Stimulated activated CD4-positive, alpha-beta T cell treated with anti-CD3 and anti-CD28 coated beads, Interleukin-15, amount 100 ng/mL, for 1 hour (primary cell): ENCODE measurements around the gene ADORA2B.

Source experiments
- DNase-seq, 2 donors: peaks; one replicate each; pipeline ENCODE4 v3.0.0-alpha.2; 2020; ENCODE audit warnings: low read depth in 1 of 2, low spot score in 1 of 2

Gene ADORA2B

GRCh38 chr17:15952916-15953790 is 8.2 kb downstream of the ADORA2B start:
- no peak for DNase-seq

- DNase-seq, result no peak
Observed at GRCh38 chr17:15954222-15954621, 9.3 kb downstream of the ADORA2B start.

GRCh38 chr17:15955793-15956541 is 11.0 kb downstream of the ADORA2B start:
- no peak for DNase-seq

- no peak for DNase-seq
Observed at GRCh38 chr17:15957206-15957605, 12.3 kb downstream of the ADORA2B start.

- no peak for DNase-seq
Observed at GRCh38 chr17:15957608-15958307, 12.8 kb downstream of the ADORA2B start.

- no peak for DNase-seq
Observed at GRCh38 chr17:15958484-15958854, 13.5 kb downstream of the ADORA2B start.

GRCh38 chr17:15963670-15964110 is 18.8 kb downstream of the ADORA2B start:
- DNase-seq, result no peak

- no peak for DNase-seq
Observed at GRCh38 chr17:15965528-15965927, 20.6 kb downstream of the ADORA2B start.

GRCh38 chr17:15966183-15966878 is 21.4 kb downstream of the ADORA2B start:
- DNase-seq, result no peak

GRCh38 chr17:15966879-15967248 is 21.9 kb downstream of the ADORA2B start:
- DNase-seq, result no peak

- DNase-seq, result no peak
Observed at GRCh38 chr17:15967706-15968399, 22.9 kb downstream of the ADORA2B start.

- DNase-seq, result no peak
Observed at GRCh38 chr17:15969463-15969862, 24.5 kb downstream of the ADORA2B start.

- no peak for DNase-seq
Observed at GRCh38 chr17:15970500-15970899, 25.6 kb downstream of the ADORA2B start.

GRCh38 chr17:15971098-15971678 is 26.3 kb downstream of the ADORA2B start:
- no peak for DNase-seq

GRCh38 chr17:15971882-15972281 is 27.0 kb downstream of the ADORA2B start:
- DNase-seq, result no peak

- DNase-seq, result no peak
Observed at GRCh38 chr17:15972497-15972951, 27.6 kb downstream of the ADORA2B start.

GRCh38 chr17:15973016-15973415 is 28.1 kb downstream of the ADORA2B start:
- no peak for DNase-seq

- no peak for DNase-seq
Observed at GRCh38 chr17:15973834-15974233, 28.9 kb downstream of the ADORA2B start.

GRCh38 chr17:15977894-15978293 is 33.0 kb downstream of the ADORA2B start:
- no peak for DNase-seq

GRCh38 chr17:15978606-15979005 is 33.7 kb downstream of the ADORA2B start:
- DNase-seq, result no peak
